HEK293 (cell line): Measurements from ENCODE around the gene WDR86.

ENCODE experiments used
- CTCF ChIP-seq: fragments of 450-650 bp; formaldehyde crosslinking; IDR thresholded peaks from 2 replicates; pipeline ENCODE4 v1.5.1; 2016; ENCODE audit warnings: missing biosample characterization, missing genetic modification characterization
- GLIS1 ChIP-seq: fragments of 450-650 bp; formaldehyde crosslinking; IDR thresholded peaks from 2 replicates; pipeline ENCODE4 v1.5.1; 2016; ENCODE audit warnings: missing biosample characterization, missing genetic modification characterization
- GLIS2 ChIP-seq: fragments of 450-650 bp; formaldehyde crosslinking; IDR thresholded peaks from 2 replicates; pipeline ENCODE4 v1.5.1; 2016; ENCODE audit warnings: missing biosample characterization, missing genetic modification characterization
- INSM2 ChIP-seq: fragments of 450-650 bp; formaldehyde crosslinking; IDR thresholded peaks from 2 replicates; pipeline ENCODE4 v1.5.1; 2016; ENCODE audit warnings: missing biosample characterization, missing genetic modification characterization
- KLF17 ChIP-seq: fragments of 450-650 bp; formaldehyde crosslinking; IDR thresholded peaks from 2 replicates; pipeline ENCODE4 v1.5.1; 2016; ENCODE audit warnings: missing biosample characterization, missing genetic modification characterization
- KLF8 ChIP-seq: fragments of 450-650 bp; formaldehyde crosslinking; IDR thresholded peaks from 2 replicates; pipeline ENCODE4 v1.5.1; 2016; ENCODE audit warnings: missing biosample characterization, missing genetic modification characterization
- PRDM10 ChIP-seq: fragments of 450-650 bp; formaldehyde crosslinking; IDR thresholded peaks from 2 replicates; pipeline ENCODE4 v1.5.1; 2016; ENCODE audit warnings: missing biosample characterization, missing genetic modification characterization
- PRDM4 ChIP-seq: fragments of 450-650 bp; formaldehyde crosslinking; IDR thresholded peaks from 2 replicates; pipeline ENCODE4 v1.5.1; 2017; ENCODE audit warnings: missing biosample characterization, missing genetic modification characterization
- PRDM6 ChIP-seq: fragments of 450-650 bp; formaldehyde crosslinking; IDR thresholded peaks from 2 replicates; pipeline ENCODE4 v1.5.1; 2017; ENCODE audit warnings: missing biosample characterization, missing genetic modification characterization
- SETDB1 ChIP-seq: IDR thresholded peaks from one replicate; pipeline ENCODE4 v1.6.1; 2017; ENCODE audit warnings: mild to moderate bottlenecking, low read length, moderate library complexity, mixed read lengths; ENCODE audit not compliant: insufficient read length
- SP2 ChIP-seq: fragments of 450-650 bp; formaldehyde crosslinking; IDR thresholded peaks from 2 replicates; pipeline ENCODE4 v1.5.1; 2016; ENCODE audit warnings: missing biosample characterization, missing genetic modification characterization
- ZFHX2 ChIP-seq: fragments of 450-650 bp; formaldehyde crosslinking; conservative IDR thresholded peaks from 2 replicates; pipeline ENCODE4 v1.5.1; 2016; ENCODE audit warnings: missing biosample characterization, missing genetic modification characterization
- ZIC2 ChIP-seq: fragments of 450-650 bp; formaldehyde crosslinking; IDR thresholded peaks from 2 replicates; pipeline ENCODE4 v1.5.1; 2016; ENCODE audit warnings: missing biosample characterization, missing genetic modification characterization
- ZNF121 ChIP-seq: fragments of 450-650 bp; formaldehyde crosslinking; IDR thresholded peaks from 2 replicates; pipeline ENCODE4 v1.5.1; 2016; ENCODE audit warnings: missing biosample characterization, missing genetic modification characterization
- ZNF138 ChIP-seq: fragments of 450-650 bp; formaldehyde crosslinking; IDR thresholded peaks from 2 replicates; pipeline ENCODE4 v1.5.1; 2016; ENCODE audit warnings: missing biosample characterization, missing genetic modification characterization, borderline replicate concordance
- ZNF354C ChIP-seq: fragments of 450-650 bp; formaldehyde crosslinking; IDR thresholded peaks from 2 replicates; pipeline ENCODE4 v1.5.1; 2016; ENCODE audit warnings: missing biosample characterization, missing genetic modification characterization, low read depth, borderline replicate concordance
- ZNF521 ChIP-seq: fragments of 450-650 bp; formaldehyde crosslinking; IDR thresholded peaks from 2 replicates; pipeline ENCODE4 v1.5.1; 2017; ENCODE audit warnings: missing biosample characterization, mild to moderate bottlenecking, missing genetic modification characterization
- ZNF561 ChIP-seq: fragments of 450-650 bp; IDR thresholded peaks from 2 replicates; pipeline ENCODE4 v1.5.1; 2018; ENCODE audit warnings: missing biosample characterization, missing genetic modification characterization, borderline replicate concordance
- ZNF629 ChIP-seq: fragments of 450-650 bp; formaldehyde crosslinking; IDR thresholded peaks from 2 replicates; pipeline ENCODE4 v1.5.1; 2017; ENCODE audit warnings: missing biosample characterization, missing genetic modification characterization
- ZSCAN30 ChIP-seq: fragments of 450-650 bp; IDR thresholded peaks from 2 replicates; pipeline ENCODE4 v1.5.1; 2018; ENCODE audit warnings: missing biosample characterization, mild to moderate bottlenecking, missing genetic modification characterization, moderate library complexity
- ZXDB ChIP-seq: fragments of 450-650 bp; formaldehyde crosslinking; IDR thresholded peaks from 2 replicates; pipeline ENCODE4 v1.5.1; 2016; ENCODE audit warnings: missing biosample characterization, missing genetic modification characterization

The WDR86 gene

GRCh38 chr7:151341357-151342101 lies 68.3 kb downstream of the WDR86 start, which contains the start of gene NUB1 (continued):
- TF ChIP-seq ZNF521 (tag by site-specific recombination) (no peak), ZXDB (peak; percentile 36; the same call in 1 of the 2 replicates), PRDM6 (no peak), PRDM10 (tag by site-specific recombination) (no peak), ZNF354C (tag by site-specific recombination) (no peak), ZNF629 (tag by site-specific recombination) (no peak; the same call in 1 of the 2 replicates), SP2 (tag by site-specific recombination) (peak; percentile 80), SETDB1 (no peak), PRDM4 (tag by site-specific recombination) (no peak), INSM2 (no peak), ZNF121 (tag by site-specific recombination) (no peak), ZSCAN30 (peak; percentile 92), ZNF561 (tag by site-specific recombination) (peak; percentile 45; the same call in 1 of the 2 replicates), CTCF (tag by site-specific recombination) (no peak), ZFHX2 (tag by site-specific recombination) (peak; percentile 91), GLIS2 (tag by site-specific recombination) (peak; percentile 82), KLF17 (tag by site-specific recombination) (peak; percentile 50; the same call in 1 of the 2 replicates), ZNF138 (tag by site-specific recombination) (no peak), ZIC2 (tag by site-specific recombination) (no peak), GLIS1 (tag by site-specific recombination) (peak; percentile 52), KLF8 (tag by site-specific recombination) (peak; percentile 84; the same call in 1 of the 2 replicates)
